Stimulated activated naive CD4-positive, alpha-beta T cell treated with Interleukin-2 at 50 U/mL for 16 hours (primary cell): ENCODE measurements around the gene SDS.

Source experiments
- DNase-seq: peaks from one replicate; lab custom pipeline; 2025; lab: John Stamatoyannopoulos, UW

SDS gene

GRCh38 chr12:113403435-113404415 is at the start of gene SDS:
TSS of gene SDS (minus strand) at chr12:113403887. CDS start at chr12:113399708, 4,179 bp downstream.
- no peak for DNase-seq

- DNase-seq, result no peak
Observed at GRCh38 chr12:113453330-113453729, 49.6 kb upstream of the SDS start.

GRCh38 chr12:113452458-113452857 is 48.8 kb upstream of the SDS start:
- DNase-seq, result no peak

GRCh38 chr12:113449839-113450238 is 46.2 kb upstream of the SDS start:
- no peak for DNase-seq

- no peak for DNase-seq
Observed at GRCh38 chr12:113449299-113449698, 45.6 kb upstream of the SDS start.

- no peak for DNase-seq
Observed at GRCh38 chr12:113448873-113449272, 45.2 kb upstream of the SDS start.

GRCh38 chr12:113445544-113446171 is 42.0 kb upstream of the SDS start:
- no peak for DNase-seq

- DNase-seq, result no peak
Observed at GRCh38 chr12:113443030-113443539, 39.4 kb upstream of the SDS start.

- no peak for DNase-seq
Observed at GRCh38 chr12:113440947-113441782, 37.5 kb upstream of the SDS start.

GRCh38 chr12:113440336-113440735 is 36.6 kb upstream of the SDS start:
- no peak for DNase-seq

- DNase-seq, result no peak
Observed at GRCh38 chr12:113439606-113440030, 35.9 kb upstream of the SDS start.

- no peak for DNase-seq
Observed at GRCh38 chr12:113439301-113439597, 35.6 kb upstream of the SDS start.

- no peak for DNase-seq
Observed at GRCh38 chr12:113438523-113439300, 35.0 kb upstream of the SDS start.

GRCh38 chr12:113437729-113438100 is 34.0 kb upstream of the SDS start:
- DNase-seq, result no peak

- DNase-seq, result no peak
Observed at GRCh38 chr12:113436993-113437728, 33.5 kb upstream of the SDS start.

- no peak for DNase-seq
Observed at GRCh38 chr12:113436586-113436985, 32.9 kb upstream of the SDS start.

- DNase-seq, result no peak
Observed at GRCh38 chr12:113435367-113435766, 31.7 kb upstream of the SDS start.

GRCh38 chr12:113432986-113433385 is 29.3 kb upstream of the SDS start:
- no peak for DNase-seq

- DNase-seq, result no peak
Observed at GRCh38 chr12:113428482-113428881, 24.8 kb upstream of the SDS start.

- DNase-seq, result no peak
Observed at GRCh38 chr12:113427882-113428281, 24.2 kb upstream of the SDS start.

- DNase-seq, result no peak
Observed at GRCh38 chr12:113425960-113426453, 22.3 kb upstream of the SDS start.
